HG02642 (cell line): Measurements from ENCODE around the gene BRINP2.
A peak's percentile ranks its signal among the peaks of the same experiment; 100 is the strongest.

ENCODE experiments used
- ATAC-seq: cut with Tn5 transposase; IDR thresholded peaks from one replicate; pipeline ENCODE4 v1.9.1; 2021; ENCODE audit warnings: mild to moderate bottlenecking; ENCODE audit not compliant: unreplicated experiment, poor library complexity

Gene BRINP2

GRCh38 chr1:177164380-177165068 is 6.2 kb upstream of the BRINP2 start, which contains the start of gene ASTN1:
Gene ASTN1 (minus strand): TSS chr1:177164712. CDS start chr1:177164676, 36 bp downstream.
- ATAC-seq, result no peak

- no peak for ATAC-seq
These were observed 5.7 kb upstream of the BRINP2 start for GRCh38 chr1:177165069-177165439.

DNA sequence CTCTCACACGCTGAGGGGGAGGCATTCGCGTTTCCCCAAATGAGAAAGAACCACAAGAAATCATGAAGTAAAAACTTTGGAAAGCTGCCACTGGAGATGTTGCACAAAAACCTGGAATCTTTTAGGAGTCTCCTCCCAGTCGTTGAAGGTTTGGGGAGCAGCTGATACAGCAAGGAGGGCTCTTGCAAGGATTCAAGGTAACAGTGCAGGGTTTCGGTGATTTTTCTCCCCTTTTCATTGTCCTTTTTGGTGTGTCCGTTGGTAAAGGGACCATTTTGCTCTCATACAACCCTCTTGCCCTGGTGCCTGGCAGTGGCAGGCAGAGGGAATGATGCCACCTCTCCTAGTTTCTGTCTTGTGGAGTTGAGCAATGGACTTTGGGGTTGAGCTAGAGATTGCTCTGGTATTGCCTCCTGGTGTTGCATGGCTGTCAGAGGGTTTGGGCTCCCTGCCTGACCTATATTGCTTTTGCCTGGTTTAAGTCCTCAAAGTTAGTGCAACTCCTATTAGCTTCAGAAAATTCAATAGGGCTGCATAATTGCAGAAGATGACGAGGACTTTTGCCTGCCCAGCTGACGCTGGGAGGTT is 872 bp downstream of the BRINP2 start:
- ATAC-seq, result no peak

GRCh38 chr1:177172272-177172671 is 1.5 kb downstream of the BRINP2 start:
- no peak for ATAC-seq

DNA sequence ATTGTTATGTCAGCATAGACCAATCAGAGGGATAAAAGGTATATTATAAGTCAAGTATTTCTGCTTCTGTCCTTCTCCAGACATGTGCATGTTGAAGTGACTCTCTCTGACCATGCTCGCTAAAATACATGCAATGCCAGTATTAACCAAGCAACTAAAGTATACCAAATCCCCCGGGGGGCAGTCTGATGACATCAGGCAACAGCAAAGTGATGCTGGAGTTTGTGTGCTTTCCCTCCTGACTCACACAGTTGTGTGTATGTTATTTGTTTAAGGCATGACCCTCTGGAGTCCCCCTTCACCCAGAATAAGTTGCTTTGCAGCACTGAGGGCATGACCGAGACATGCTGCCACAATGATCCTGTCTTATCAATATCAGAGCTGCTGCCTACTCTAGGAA is 2.1 kb downstream of the BRINP2 start:
- no peak for ATAC-seq

DNA sequence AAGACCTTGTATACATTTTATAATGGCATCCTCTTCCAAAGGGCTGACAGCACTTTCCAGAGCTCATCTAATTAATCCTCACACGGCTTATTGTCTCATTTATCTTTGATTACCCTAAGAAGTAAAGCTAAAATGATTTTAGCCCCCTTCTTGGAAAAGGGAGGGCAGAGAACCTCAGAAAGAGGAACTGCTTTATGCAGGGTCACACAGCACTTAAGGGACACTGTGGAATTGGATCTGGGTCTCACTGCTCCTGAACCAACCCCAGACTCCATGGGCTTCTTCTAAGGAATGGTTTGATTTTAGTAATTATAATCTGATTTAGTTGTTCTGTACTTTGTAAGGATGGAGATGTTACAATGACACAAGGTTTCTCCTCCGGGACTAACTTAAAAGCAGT is 3.2 kb downstream of the BRINP2 start:
- no peak for ATAC-seq

DNA sequence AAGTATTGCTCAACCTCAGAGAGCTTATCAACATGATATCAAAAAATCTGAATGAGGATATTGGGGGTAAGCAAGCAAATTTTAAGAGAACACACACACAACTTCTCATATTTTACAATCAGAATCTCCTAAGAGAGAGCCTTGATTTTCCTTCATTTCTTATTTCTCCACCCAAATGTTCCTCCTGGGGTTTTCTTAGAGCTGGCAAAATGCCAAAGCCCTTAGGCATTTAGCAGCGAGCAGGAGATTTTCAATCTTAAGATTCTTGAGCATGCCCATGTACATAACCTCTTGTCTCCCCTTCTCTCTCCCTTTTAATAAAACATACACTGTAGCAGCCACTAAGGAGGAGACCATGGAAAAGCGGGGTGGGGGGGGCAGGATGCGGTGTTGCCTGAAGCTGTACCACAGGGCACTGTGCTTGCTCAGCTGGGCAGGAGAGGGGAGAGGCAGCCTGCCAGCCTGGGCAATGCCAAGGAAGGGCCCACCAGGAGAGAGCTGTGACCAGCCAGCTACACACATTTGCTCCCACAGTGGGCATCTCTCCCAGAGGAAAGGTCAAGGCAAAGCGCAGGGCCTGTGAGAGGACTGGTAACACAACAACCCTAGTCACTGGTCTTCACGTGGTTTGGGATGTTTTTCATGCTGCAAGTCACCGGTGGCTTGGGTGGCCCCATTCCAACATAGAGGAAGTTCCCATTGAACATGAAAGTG is 4.3 kb downstream of the BRINP2 start:
- no peak for ATAC-seq

GRCh38 chr1:177181280-177181630 is 10.5 kb downstream of the BRINP2 start:
- peak; percentile 26 for ATAC-seq

GRCh38 chr1:177181631-177182291 is 11.0 kb downstream of the BRINP2 start:
- peak; percentile 96 for ATAC-seq

DNA sequence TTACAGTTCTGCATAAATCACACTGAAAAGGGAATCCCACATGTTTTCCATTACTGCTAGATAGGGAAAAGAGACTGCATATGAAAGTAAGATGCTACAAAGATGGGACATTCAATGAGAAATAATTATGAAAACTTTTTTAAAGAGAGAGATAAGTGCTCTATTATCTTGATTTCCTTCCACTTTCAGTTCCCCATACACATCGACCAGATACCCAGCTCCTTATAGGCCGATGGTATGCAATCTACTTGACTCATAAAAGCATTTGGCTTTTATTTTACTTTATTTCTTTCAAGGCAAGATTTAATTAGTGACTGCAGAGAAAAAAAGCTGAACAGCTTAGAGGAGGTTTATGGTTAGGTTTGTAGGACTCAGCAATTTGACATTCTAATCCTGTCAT is 13.1 kb downstream of the BRINP2 start:
- no peak for ATAC-seq

DNA sequence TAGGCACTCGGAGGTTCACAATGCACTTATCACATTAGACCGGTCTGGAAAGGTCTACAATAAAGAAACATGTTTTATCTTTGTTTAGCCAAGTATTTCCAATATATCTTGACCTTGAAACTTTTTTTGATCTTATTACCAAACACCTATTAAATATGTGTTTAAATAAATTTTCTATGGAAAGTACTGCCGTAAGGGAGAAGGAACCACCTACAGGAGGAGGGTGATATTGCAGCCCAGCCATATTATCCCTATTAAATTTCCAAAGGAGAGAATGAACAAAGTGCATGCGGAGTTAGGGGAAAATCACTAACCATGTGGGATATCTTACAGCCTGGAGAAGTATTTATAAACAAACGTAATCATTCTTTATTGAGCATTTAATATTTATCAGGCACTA is 14.5 kb downstream of the BRINP2 start:
- no peak for ATAC-seq

- ATAC-seq, result no peak
These were observed 15.9 kb downstream of the BRINP2 start for GRCh38 chr1:177186639-177187038.

DNA sequence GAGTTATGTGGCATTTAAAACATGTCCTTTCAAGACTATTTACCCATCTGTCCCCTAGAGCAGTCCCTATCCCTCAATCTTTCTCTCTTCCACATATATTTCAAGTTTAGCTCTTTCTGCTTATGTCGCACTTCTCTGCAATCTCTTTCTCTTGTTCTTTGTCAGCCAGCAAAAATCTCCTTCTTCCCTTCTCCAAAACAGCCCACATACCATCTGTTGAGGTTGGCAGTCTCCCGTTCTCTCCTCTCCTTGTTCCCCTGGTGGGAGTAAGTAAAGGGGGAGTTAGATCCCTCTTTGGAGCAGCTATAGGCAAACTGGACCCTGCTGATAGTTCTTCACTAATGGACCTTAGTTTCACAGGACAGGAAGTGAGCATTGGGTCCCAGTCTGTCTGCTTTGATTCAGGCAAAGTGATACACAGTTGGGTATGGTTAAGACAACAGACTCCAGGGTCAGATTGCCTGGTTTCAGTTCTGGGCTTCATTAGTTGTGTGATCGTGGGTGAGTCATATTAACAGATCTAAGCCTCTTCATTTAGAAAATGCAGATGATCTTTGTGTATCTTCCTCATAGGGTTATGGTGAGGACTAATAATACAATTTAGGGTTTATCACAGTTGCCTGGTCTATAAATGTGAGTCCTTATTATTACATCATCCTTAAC is 19.7 kb downstream of the BRINP2 start:
- no peak for ATAC-seq

DNA sequence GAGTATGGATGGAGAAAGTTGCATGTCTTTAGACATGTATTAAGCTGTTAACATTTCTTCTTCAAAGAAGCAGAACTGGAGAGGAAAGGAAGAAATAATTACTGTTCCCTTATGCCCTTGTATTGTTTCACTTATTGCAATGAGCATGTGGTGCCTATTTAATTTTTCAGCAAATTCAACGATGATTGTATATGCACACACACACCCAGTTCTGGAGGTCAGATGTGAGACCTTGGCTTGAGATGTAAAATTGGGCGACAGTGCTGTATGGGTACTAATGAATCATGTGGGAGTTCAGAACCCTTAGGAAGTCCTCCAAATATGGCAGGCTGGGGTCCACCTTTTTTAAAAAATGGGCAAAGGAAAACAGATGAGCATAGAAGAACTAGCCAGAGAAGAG is 27.5 kb downstream of the BRINP2 start:
- no peak for ATAC-seq

GRCh38 chr1:177200290-177200689 is 29.5 kb downstream of the BRINP2 start:
- no peak for ATAC-seq

DNA sequence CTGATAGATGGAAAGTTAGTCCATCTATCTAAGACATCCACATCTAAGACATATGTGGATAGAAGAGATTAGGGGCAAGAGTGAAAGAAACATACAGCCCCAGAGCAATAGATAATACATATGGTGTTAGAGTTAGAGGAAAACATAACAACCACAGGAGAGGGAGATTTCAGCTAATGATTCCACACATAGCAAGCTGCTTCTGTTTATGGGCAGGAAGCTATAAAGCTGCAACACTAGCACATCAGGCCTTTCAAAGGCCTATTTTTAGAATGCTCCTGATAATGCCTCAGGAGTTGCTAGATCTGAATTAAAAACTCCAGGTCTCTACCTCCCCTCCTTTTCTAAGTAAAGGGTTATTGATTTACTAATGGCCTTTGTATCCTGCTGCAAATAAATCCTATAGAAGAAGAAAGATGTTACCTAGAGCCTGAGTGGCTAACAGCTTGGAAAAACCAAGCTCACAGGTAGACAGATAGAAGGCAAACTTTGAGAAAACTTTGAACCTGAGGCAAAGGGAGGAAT is 36.1 kb downstream of the BRINP2 start:
- no peak for ATAC-seq

DNA sequence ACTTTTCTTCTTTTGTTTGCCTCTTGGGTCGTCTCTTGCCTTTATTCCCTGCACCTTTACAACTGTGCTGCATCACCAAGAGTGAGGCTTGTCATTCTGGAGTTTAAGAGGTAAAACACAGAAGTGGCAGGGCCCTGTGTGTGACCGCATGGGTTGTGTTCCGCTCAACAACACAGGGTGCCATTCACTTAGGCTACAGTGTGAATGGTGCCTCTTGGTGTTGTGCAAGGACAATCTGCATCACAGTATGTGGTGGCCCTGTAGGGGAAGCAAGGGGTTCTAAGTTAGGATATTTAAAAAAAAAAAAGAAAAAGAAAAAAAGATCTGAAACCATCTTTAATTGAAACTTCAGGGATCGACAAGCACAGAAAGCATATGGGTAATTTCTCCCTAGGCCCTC is 38.2 kb downstream of the BRINP2 start:
- no peak for ATAC-seq

GRCh38 chr1:177209357-177209756 is 38.6 kb downstream of the BRINP2 start:
- no peak for ATAC-seq

DNA sequence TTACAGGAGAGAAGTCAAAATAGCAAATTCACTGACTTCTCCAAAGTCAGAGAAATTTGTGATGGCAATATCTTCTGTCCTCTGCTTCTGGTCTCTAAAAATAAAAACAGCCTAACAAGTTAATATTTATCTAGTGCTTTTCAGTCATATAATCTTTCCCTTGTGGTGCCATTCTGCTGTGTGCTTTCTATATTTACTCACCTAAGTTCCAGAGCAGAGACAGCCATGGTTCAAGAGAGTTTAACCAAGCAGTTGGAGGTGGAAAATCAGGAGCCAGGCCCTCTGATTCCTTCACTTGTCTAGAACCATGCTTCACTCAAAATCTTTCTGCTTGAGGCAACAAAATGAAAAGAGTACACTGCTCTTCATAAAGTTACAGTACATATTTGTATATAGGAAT is 39.3 kb downstream of the BRINP2 start:
- ATAC-seq, result no peak

- no peak for ATAC-seq
These were observed 40.5 kb downstream of the BRINP2 start for GRCh38 chr1:177211231-177211630.
